HG02759 (cell line): ENCODE results near the gene FAM184B.

ENCODE experiments used
- ATAC-seq: cut with Tn5 transposase; IDR thresholded peaks from one replicate; pipeline ENCODE4 v1.9.1; 2021; ENCODE audit warnings: mild to moderate bottlenecking, moderate library complexity; ENCODE audit not compliant: unreplicated experiment

Gene FAM184B

DNA sequence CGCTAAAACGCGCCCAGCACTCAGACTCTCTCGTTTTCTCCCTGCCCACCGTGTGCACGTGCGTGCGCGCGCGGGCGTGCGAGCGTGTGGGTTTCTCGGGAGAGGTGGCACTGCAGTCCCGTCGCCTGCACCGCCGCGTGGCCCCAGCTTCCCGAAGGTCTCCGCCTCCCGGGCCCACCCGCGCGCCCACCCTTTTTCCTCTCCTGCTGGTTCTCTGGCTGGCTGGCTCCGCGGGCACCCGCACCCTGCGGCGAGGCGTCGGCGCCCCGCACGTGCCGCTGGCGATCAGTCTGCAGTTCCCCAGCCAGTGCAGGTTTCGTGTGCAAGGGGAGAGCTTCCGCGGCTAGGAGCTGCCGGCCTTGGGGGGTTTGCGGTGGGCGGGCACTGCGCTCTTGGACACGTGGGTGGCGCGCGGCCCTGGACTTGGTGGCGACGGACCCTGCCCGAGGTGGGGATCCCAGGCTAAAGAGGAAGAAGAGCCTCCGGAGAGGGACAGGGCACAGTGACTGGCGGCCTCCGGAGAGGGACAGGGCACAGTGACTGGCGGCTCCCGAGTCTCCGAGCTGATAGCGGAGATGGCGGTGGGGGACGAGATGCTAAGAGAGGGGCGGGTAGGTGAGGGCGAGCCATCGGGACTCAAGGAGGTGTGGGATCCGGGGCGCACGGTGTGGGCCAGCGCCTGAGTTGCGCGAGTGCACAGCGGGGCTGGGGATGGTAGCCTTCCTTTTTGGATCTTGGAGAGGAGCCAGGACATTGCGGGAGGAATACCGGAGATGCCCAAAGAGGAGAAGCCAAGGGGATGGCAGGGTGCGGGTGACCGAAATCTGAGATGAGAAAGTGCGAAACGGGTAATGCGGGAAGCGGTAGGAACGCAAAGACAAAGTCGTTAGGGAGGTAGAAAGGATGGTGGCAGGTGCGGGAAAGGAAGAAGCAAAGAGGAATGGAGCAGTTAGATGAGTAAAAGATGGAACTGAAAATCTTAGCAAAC is at the start of gene FAM184B:
FAM184B (minus strand) TSS at position 322 of the 988 bp plus-strand sequence. CDS start 322 bp downstream, outside the sequence.
- no peak for ATAC-seq

DNA sequence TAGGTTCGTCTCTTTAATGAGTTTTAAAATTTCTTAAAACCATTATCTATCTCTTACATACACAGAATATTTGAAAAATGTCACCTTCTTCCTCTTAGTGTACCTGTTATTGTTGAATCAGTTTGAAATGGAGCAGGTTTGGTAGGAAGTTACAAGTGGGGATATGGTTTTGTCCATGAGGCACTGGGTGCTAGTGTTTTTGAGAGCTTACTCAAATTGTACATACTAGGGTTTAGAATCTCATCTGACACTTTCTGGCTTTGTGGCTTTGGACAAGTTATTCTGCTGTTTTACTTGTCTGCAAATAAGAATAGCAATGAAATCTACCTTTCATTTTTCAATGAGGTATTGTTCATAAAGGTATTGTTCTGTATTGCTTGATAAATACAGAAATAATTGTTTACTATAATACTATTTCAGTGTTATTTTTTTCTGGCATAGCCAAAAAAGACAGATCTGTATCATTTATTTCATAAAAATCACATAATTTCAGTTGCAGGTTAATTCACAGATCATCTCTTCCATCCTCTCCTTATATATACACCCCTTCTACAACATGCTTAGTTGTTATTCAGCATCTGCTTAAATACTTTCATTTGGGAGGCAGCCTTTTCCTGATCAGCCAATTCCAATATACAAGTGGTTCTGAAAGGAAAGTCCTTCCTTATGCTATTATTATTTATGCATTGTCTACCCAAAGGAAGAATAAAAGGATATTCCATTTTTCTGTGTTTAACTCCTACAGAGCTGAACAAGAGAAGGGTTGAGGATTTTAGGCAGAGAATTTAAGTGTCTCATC is 42.6 kb upstream of the FAM184B start:
- no peak for ATAC-seq

DNA sequence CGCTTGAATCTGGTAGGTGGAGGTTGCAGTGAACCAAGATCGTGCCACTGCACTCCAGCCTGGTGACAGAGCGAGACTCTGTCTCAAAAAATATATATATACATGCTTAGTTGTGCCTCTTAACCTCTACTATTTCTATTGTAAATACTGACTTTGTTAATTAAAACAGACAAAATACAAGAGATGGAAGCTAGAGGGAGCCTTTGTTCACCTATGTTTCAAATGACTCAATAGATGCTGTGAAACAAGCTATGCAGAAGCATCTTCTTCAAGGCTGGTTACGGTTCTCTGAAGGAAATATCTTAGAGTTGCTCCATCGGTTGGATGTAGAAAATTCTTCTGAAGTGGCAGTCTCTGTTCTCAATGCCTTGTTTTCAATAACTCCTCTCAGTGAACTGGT is 35.6 kb upstream of the FAM184B start:
- ATAC-seq, result peak; percentile 81

DNA sequence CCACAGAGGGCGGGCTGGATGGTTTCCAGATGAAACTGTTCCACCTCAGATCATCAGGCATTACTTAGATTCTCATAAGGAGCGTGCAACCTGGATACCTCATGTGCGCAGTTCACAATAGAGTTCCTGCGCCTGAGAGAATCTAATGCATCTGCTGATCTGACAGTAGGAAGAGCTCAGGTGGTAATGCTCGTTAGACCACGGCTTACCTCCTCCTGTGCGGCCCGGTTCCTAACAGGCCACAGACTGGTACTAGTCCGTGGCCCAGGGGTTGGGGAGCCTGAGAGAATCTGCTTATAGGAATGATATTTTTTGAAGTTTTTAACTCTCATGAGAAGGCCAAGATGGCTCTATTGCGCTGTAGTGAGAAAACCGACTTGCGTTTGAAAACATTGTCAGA is 34.7 kb upstream of the FAM184B start:
- no peak for ATAC-seq

DNA sequence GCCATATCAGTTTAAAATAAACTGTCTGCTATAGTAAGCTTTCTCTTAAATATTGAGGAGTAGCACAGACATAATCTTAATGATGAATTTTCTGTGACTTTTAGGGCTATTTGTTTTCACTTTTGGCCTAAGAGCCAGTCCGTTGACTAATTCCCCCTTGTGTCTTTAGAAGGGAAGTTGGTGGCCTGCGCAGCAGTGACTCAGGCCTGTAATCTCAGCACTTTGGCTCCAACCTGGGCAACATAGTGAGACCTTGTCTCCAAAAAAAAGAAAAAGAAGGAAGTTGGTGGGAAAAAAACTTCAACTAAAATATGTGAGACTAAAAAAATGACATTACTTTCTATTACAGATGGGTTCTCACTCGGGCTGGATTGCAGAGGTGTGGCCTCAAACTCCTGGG is 32.7 kb upstream of the FAM184B start:
- ATAC-seq, result no peak

DNA sequence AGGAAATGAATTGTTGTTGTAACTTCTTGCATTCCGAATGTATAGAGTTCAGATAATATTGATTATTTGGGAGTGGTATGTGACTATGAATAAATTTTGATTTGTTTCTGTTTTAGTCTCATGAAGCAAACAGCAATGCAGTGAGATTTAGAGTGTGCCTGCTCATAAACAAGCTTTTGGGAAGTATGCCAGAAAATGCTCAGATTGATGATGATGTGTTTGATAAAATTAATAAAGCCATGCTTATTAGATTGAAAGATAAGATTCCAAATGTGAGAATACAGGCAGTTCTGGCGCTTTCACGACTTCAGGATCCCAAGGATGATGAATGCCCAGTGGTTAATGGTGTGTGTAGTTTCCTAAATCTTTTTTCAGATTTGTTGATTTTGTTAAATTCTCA is 31.4 kb upstream of the FAM184B start:
- no peak for ATAC-seq

DNA sequence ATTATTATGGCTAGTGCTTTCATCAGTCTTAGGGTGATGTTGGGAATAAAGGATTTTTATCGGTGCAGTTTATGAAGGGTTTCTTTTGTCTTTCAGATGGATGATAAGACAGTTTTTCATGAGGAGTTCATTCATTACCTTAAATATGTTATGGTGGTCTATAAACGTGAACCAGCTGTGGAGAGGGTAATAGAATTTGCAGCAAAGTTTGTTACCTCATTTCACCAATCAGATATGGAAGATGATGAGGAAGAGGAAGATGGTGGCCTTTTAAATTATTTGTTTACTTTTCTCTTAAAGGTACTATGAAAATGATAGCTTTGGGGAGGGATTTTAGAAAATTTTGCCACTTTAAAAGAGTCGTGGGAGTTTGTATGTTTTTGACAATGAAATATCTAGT is 30.7 kb upstream of the FAM184B start:
- no peak for ATAC-seq

DNA sequence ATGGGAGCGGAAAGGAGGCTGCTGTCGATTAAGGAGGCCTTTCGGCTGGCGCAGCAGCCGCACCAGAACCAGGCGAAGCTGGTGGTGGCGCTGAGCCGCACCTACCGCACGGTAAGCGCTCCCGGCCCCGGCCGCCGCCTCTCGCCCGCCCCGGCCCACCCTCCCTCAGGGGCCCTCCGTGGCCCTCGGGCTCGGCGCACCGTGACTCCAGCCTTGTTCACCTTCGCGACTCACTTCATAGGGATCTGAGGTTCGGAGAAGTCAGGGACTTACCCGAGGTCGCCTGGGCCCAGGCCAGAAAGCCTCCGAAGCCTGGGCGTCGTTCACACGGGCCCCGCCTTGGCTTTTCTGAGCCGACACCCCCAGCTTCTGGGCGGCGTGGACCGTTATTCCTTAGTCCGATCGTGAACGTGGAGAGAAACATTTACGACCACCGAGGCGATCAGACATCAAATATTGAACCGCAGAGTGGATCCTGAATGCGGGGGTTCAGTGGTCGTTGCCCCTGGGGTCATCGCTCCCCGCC is 29.7 kb upstream of the FAM184B start:
- ATAC-seq, result peak; percentile 32

DNA sequence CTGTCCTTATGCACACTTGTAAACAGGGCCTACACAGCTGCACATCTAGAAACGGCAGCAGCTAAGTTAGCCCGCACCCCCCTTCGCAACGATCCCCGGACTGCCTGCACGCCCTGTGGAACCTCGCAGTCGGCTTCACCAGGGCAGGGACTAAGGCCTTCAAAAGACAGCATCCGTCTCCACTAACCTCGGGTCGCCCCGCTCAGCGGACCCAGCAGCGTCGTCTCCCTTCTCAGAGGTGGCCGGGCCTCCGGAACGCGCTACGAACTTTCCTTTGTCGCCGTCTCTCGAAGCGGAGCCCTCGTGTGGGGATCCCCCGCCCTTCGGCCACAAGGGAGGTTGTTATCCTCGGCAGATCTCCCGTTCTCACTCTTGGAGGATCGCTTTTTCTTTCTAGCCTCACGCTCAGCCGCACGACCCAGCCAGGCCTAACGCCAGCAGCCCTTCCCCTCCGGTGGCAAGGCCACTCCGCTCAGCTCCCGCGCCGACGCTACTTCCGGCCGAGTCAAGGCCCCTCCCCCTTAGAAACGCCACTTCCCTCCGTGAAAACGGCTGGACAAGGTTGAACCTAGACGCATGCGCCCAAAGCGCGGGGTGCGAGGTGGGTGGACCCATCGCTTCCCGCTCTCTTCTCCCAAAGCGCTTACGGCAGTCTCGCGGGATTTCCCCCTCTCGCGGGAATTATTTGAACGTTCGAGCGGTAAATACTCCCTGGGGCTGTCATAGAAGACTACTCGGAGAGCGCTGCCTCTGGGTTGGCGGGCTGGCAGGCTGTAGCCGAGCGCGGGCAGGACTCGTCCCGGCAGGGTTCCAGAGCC is 29.0 kb upstream of the FAM184B start, which contains the start of the genes DCAF16 and NCAPG:
DCAF16 (minus strand) TSS at position 498 of the 818 bp plus-strand sequence. CDS start 6,616 bp downstream, outside the sequence.
NCAPG (plus strand) TSS at position 720 of the 818 bp plus-strand sequence. CDS start 99 bp downstream, outside the sequence.
- ATAC-seq, result peak; percentile 91

DNA sequence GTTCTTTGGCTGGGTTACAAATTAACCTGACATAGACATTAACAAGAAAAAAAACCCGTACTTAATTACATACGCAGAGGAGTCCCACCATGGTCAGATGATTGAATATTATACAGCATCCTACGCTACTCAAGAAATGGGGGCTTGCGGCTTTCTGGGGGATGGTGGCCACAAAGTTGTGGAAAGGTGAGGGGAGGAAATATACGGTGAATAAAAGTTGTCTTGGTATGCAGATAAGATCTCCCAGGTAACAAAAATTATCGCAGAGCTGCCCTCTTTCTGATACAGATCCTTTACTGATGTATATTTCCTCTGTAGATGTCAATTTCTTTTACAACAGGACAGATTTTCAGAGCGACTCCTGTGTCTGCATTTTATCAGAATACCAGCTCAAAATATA is 28.2 kb upstream of the FAM184B start:
- no peak for ATAC-seq

DNA sequence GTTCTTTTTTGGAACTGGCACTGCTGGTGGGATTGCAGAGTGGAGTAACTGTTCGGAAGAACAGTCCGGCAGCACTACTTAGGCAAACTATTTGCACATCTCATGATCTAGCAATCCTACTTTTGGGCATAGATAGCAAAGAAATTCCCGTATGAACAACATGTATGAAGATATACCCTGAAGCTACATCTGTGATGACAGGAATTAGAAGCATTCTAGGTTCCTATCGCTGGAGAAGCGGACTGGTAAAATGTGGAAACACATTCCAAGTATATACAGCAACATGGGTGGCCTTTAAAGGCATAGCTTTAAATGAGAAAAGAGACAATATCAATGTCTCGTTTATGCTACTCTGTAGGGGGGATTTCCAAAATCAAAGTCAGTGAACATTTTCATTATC is 26.0 kb upstream of the FAM184B start:
- no peak for ATAC-seq

DNA sequence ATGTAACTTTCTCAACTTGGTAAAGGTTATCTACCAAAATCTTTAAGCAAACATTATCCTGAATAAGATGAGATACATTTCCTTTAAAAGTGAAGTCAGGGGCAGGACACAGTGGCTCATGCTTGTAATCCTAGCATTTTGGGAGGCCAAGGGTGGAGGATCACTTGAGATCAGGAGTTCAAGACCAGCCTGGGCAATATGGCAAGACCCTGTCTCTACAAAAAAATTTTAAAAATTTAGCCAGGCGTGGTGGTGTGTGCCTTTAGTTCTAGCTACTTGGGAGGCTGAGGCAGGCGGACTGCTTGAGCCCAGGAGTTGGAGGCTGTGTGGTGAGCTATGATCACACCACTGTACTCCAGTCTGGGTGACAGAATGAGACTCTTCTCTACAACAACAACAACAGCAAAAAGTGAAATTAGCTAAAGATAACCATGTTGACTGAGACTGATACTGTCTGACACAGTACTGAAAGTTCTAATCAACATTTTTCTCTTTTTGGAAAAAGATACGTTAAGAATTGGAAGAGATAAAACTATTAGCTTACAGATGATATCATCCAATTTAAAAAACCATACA is 24.2 kb upstream of the FAM184B start:
- ATAC-seq, result no peak

DNA sequence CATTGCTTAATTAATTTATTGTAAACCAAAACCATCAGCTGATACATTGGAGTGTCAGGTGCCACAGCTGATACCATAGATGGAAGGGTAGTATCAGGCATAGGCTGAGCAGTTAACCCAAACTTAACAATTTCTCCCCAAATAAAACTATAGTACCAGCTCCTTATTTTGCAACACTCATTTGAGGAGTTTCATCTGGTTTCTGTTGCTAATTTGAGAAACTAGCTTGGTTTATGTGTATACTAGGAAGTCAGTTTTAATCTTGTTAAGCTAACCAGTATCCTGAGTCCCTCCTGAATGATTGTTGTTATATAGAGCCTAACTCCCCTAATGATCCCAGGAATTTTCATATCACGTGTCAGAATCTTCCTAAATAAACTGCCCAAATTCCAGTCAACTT is 16.4 kb upstream of the FAM184B start:
- ATAC-seq, result no peak

DNA sequence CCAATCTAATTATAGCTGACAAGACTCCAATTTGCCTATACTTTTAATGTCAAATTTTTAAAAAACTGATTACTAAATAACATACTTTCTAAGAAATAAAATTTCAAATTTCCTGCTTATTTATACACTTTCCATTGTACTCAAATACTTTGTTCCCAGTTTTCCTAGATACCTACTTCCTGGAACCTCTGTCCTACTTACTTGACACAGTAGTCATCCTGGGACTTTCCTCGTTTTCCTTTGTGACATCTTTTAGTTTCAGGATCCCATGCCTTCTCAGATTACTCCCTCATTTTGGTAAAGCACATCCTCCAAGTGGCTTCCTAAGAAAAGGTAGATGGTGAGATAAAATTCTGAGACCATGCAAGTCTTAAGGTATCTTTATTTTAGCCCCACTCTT is 13.3 kb upstream of the FAM184B start:
- ATAC-seq, result no peak

DNA sequence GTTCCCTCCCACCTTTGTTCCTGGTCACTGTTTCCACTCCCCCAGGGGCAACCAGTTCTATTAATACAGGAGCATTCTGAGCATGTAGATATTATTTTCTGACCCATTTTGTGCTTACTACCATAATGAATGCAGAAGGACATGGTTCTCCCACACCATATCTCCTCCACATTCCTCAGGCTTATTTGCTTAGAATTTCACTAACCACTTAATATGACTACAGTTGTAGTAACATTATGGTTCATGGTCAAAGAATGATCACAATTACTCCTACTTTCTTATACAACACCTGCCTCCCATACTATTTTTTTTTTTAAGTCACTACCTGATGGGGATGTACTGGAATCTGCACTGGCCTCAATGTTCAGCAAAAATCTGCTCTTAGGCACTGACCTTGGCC is 7.5 kb upstream of the FAM184B start:
- ATAC-seq, result no peak

DNA sequence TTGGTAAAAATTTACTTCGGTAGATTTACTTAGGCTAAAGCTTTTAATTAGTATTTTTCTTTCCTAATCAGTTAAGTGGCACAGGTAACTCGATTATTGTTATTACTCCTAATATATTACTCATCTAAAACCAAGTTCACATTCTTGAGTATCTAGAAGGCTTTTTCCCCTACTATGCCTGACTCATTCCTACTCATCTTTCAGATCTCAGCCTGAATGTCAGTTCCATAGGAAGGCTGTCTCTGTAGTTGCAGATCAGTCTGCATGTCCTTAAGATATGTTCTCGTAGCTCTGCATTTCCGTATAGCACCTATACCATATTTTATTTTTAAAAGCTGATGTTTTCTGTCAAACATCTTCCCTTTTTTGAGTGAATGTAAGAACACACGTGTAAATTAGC is 5.9 kb upstream of the FAM184B start:
- no peak for ATAC-seq

DNA sequence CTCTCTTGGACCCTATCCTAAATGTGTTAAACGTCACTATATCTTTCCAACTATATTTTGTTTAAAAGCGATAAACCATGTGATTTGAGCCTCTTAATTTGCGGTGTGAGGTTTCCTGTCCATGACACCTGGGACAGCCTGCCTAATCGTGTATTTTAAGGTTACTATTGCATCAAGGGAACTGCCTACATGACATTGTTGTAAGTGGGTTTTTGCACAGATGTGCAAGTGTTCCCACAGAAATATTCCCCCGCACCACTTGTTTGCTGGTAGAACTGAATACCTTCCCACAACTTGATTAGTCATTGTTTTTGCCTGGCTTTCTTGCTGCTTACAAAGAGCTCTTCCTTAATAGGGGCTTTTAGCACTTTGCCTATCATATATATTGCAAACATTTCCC is 5.1 kb upstream of the FAM184B start:
- ATAC-seq, result peak; percentile 44

DNA sequence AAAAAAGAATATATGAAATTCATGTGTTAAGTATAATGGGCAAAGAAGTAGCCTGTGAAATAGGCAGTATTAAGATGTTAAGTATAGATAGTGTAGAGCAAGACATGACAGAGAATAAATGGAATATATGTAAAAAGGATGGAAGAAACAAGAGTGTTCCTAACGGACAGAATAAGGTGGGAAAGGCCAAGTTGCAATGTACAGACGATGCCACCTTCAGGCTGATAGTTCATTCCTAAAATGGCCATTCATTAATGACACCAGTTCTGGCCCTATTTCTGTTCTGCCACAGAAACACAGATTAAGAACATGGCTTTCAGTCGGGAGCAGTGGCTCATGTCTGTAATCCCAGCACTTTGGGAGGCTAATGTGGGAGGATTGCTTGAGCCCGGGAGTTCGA is 4.4 kb upstream of the FAM184B start:
- no peak for ATAC-seq

DNA sequence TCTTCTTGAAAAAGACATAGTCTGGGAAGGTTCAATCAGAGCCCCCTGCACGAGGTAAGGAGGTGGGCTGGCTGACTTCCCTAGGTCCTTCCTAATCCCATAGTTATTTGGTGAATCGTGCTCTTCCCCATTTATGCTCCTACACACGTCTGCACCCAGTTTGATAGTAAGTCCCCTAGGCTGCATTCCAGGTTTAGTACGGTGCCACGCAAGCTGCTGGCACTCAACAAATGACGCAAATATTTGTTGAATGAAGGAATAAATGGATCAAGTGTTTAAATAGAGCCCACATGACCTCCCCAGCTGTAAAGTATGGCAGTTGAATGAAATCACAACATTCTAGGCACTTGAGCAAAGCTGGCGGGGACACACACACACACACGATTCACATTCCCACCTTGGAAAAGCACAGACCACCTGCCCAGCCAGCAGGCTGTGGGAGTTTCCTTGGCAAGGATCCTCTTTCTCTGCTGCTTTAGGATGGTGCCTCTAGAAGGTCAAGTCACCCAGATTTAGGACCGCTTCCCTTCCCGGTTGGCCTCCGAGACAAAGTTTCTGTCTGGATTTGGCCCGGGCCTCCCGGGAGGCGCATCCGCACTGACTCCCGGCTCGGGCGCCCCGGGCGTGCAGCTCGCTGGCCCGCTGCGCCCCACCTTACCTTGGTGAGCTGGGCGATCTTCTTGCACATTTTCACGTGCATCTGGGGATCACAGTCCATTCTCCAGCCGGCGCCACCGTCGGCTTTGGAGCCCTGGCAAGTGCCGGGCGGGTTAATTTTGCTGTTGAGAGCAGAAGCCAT is 721 bp downstream of the FAM184B start:
- no peak for ATAC-seq
